Cerebellar cortex (tissue), 1 donor: ENCODE measurements around the gene UNC13B.
"Not testable (repeated sequence)": the region's sequence is repeated elsewhere in the genome, so short reads cannot be mapped to it uniquely, and the experiment has no call there.

Source experiments
- DNase-seq: peaks from one replicate; pipeline ENCODE4 v3.0.0-alpha.2; 2015; ENCODE audit warnings: low spot score

Gene UNC13B

DNA sequence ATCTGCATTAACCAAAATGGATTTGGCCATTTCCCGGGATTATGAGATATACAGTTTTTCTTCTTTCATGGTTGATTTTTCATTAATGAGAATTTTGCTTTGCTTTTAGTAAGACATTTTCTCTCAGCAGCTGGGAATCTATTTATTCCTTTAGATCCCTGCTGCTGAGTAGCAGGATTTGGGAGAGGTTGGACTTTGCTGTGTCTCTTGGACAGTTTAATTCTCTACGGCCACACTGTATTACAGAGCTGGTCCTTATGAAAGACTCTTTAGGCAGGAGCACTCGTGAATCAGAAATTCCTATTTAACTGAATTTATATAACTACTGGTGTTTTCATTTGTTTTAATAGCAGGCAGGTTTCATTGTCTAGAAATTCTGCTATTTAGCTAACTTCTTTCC lies 1.6 kb downstream of the UNC13B start:
- peak; percentile 48 for DNase-seq

DNA sequence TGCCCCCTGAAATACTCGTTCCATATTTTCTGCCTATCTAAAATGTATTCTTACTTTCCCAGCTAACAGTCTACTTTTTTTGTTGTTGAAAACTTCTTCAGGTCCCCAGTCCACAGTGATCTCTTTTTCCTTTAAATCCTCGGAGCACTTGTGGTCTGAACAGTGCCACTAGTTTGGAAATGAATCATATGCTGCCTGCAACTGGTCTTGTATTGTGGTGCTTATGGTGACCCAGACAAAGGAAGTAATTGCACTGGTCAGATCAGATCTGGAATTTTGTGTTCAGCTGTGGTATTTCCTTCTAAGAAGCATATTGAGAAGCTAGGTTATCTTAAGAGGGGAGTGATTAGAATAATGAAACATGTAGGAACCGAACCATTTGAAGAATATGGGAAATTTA lies 2.9 kb downstream of the UNC13B start:
- no peak for DNase-seq

DNA sequence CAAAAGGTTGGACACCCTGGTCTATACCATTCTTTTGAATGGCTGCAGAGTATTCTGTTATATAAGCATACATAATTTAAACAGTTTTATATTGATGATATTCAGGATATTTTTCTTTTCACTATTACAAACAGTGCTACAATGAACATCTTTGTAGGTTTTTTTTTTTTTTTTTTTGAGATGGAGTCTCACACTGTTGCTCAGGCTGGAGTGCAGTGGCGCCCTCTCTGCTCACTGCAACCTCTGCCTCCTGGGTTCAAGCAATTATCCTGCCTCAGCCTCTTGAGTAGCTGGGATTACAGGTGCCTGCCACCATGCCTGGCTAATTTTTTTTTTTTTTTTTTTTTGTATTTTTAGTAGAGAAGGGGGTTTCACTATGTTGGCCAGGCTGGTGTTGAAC lies 5.6 kb downstream of the UNC13B start:
- DNase-seq, result not testable (repeated sequence)

DNA sequence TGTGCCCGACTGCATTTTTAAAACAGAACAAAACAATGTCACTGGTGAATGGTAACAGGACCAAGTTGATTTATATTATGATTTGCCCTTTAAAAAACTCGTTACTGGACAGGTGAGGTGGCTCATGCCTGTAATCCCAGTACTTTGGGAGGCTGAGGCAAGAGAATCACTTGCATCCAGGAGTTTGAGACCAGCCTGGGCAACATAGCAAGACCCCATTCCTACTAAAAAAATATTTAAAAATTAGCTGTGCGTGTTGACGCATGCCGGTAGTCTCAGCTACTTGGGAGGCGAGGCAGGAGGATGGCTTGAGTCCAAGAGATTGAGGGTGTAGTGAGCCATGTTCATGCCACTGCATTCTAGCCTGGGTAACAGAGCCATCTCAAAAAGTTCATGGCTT lies 7.2 kb downstream of the UNC13B start:
- DNase-seq, result no peak

DNA sequence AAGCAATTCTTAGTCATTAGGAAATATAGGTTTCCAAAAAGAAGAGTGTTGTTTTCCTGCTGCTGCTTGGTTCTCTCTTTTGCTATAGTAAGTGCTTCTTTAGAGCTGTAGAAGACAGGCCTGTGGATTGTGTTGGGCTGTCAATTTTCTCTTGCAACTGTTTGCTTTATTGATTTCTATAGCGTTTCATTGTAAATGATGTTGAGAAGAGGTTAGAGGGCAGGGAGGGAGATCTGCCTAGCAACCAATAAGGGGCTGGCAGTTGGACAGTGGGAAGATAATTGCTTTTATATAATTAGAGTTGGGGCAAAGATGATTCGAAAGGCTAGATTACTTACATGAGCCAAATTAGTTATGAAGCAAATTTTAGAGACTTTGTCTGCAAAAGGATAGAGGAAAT lies 11.1 kb downstream of the UNC13B start:
- DNase-seq, result no peak

DNA sequence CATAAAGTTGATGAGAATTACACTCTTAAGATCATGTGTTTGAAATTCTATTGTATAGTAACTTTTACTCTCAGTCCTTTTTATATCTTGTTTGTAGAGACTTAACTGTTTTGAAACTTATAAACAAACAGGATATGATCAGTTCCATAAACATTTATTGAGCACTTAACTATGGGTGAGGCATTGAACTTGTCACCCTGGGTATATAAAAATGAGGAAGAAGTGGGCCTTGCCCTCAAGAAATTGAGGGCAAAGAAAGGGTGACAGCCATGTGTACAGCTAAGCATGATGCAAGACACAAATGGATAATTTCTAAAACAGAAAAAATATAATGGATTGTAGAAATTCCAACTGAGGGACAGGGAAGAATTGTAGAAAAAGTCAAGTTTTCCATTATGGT lies 15.7 kb downstream of the UNC13B start:
- no peak for DNase-seq

DNA sequence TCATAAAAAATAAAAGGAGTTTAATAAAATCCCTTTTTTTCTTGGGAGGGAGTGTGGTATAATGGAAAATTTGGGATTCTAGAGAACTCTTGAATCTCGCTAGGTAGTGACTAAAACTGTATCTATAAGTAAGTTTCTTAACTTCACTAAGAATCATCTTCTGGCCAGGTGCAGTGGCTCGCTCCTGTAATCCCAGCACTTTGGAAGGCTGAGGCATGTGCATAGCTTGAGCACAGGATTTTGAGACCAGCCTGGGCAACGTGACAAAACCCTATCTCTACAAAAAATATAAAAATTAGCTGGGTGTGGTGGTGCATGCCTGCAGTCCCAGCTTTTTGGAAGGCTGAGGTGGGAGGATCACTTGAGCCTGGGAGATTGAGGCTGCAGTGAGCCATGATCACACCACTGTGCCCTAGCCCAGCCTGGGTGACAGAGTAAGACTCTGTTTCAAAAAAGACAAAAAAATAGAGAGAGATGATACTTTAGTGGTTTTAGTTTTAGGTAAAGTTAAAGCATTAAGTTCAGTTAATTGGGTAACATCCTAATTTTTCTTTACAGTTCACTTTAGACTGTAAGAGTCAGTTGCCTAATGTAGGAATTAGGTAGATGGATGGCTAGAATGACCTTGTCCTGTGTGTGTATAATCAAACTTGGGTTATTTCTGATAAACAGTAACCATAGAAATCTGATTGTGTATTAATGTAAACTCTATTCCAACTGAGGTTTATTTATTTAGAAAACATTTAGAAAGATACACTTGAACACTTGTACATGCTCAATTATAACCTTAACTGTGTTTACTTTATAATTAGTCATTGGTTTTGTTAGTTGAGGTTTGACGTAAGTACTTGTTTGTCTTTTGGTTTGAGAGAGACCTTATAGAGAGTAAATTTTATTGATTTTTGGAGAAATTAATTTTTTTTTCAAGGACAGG lies 17.8 kb downstream of the UNC13B start:
- no peak for DNase-seq

DNA sequence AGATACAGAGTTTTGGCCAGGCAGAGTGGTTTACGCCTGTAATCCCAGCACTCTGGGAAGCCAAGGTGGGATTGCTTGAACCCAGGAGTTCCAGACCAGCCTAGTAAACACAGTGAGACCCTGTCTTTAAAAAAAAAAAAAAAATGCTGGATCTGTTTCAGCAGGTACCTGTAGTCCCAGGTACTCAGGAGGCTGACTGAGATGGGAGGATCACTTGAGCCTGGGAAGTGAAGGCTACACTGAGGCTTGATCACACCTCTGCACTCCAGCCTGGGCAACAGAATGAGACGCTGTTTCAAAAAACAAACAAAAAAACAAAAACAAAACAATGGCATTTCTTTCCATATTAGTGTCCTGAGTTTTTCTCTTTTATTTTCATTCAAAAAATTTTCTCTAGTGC lies 19.0 kb downstream of the UNC13B start:
- no peak for DNase-seq

DNA sequence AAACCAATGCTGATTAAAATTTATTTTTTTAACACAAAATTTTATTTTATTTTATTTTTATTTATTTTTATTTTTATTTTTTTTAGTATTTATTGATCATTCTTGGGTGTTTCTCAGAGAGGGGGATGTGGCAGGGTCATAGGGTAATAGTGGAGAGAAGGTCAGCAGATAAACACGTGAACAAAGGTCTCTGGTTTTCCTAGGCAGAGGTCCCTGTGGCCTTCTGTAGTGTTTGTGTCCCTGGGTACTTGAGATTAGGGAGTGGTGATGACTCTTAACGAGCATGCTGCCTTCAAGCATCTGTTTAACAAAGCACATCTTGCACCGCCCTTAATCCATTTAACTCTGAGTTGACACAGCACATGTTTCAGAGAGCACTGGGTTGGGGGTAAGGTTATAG lies 20.6 kb downstream of the UNC13B start:
- DNase-seq, result not testable (repeated sequence)

DNA sequence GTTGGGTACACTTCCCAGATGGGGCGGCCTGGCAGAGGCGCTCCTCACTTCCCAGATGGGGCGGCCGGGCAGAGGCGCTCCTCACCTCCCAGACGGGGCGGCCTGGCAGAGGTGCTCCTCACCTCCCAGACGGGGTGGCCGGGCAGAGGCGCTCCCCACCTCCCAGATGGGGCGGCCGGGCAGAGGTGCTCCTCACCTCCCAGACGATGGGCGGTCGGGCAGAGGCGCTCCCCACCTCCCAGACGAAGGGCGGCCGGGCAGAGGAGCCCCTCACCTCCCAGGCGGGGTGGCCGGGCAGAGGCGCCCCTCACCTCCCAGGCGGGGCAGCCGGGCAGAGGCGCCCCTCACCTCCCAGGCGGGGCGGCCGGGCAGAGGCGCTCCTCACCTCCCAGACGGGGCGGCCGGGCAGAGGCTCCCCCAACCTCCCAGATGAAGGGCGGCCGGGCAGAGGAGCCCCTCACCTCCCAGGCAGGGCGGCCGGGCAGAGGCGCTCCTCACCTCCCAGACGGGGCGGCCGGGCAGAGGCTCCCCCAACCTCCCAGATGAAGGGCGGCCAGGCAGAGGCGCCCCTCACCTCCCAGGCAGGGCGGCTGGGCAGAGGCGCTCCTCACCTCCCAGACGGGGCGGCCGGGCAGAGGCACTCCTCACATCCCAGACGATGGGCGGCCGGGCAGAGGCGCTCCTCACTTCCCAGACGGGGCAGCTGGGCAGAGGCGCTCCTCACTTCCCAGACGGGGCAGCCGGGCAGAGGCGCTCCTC lies 21.4 kb downstream of the UNC13B start:
- DNase-seq, result not testable (repeated sequence)

DNA sequence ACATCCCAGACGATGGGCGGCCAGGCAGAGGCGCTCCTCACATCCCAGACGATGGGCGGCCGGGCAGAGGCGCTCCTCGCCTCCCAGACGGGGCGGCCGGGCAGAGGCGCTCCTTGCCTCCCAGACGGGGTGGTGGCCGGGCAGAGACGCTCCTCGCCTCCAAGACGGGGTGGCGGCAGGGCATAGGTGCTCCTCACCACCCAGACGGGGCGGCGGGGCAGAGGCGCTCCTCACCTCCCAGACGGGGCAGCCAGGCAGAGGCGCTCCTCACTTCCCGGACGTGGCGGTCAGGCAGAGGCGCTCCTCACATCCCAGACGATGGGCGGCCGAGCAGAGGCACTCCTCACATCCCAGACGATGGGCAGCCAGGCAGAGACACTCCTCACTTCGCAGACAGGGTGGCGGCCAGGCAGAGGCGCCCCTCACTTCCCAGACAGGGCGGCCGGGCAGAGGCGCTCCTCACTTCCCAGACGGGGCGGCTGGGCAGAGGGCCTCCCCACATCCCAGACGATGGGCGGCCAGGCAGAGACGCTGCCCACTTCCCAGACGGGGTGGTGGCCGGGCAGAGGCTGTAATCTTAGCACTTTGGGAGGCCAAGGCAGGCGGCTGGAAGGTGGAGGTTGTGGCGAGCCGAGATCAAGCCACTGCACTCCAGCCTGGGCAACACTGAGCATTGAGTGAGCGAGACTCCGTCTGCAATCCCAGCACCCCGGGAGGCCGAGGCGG lies 22.1 kb downstream of the UNC13B start:
- not testable (repeated sequence) for DNase-seq

DNA sequence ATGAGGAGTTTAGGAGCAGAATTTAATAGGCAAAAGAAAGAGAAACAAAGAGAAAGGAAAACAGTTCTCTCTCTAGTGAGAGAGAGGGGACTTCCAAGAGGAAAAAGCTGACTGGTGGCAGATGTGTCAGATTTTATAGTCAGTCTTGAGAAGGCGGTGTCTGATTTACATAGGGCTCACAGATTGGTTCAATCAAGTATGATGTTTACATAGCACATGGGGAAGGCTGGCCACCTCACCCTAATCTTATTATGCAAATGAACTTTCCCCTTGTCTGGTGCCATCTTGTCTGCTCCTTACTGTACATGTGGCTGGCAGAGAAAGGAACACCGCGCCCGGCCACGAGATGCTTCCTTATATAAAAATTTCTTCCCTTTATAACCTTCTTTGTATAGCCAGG lies 24.7 kb downstream of the UNC13B start:
- DNase-seq, result no peak

DNA sequence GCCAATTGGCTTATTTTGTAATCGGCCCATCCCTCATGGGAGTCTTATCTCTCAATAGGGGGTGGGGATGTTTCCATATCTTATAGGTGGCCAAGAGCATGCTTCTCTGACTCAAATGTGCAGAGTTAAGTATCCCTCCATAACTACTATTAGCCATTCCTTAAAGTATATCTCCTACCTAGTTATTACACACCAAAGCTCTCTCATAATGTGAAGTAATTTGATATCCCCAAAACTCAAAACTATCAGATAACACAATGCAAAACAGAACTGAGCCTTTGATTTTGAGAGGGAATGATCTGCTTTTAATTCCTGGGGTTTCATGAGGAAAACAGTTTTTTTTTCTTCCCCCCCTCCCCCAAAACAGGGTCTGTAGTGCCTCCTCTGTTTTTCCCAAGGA lies 28.4 kb downstream of the UNC13B start:
- no peak for DNase-seq

DNA sequence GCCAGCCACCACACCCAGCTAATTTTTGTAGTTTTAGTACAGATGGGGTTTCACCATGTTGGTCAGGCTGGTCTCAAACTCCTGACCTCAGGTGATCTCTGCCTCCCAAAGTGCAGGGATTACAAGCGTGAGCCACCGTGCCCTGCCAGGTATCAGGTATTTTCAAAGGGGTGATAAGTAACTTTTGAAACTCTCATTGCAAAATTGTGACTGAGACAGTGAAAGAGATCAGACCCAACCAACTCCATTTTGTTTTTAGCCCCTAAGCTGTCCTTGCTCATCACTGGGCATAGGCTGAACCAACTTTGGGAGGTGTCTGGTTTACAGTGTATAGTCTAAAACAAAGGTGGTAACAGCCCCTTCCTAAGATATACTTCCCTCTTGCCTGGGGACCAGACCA lies 29.3 kb downstream of the UNC13B start:
- DNase-seq, result no peak

DNA sequence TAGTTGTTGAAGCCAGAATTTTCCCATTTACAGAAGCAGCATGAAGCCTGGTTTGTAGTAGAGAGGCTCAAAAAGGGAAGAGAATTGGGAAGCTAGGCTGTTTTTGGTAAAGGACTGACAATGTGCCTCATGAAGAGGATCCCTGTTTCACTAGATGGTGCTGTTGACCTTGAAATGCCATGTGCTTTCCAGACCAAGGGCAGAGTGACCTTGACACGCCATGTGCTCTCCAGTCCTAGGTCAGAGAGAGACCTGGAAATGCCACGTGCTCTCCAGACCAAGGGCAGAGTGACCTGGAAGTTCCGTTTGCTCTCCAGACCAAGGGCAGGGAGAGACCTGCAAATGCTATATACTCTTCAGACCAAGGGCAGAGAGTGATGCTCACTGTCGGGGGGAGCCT lies 32.0 kb downstream of the UNC13B start:
- DNase-seq, result no peak

DNA sequence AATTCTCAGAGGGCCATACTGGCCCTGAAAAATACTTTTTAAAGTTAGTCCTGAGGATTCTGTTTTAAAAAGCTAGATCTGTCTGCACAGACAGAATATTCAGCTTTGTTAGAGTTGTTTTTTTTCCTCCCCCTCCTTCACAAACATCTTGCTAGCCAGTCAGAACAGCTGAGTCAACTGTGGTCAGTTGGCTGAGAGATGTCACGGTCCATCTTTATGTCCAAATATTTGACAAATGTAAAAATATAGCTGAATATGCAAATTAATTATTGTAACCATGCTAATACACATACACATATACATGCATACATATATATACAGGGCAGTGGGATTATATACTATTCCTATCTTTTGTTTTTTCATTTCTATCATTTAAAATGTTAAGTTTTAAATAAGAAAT lies 33.9 kb downstream of the UNC13B start:
- no peak for DNase-seq

DNA sequence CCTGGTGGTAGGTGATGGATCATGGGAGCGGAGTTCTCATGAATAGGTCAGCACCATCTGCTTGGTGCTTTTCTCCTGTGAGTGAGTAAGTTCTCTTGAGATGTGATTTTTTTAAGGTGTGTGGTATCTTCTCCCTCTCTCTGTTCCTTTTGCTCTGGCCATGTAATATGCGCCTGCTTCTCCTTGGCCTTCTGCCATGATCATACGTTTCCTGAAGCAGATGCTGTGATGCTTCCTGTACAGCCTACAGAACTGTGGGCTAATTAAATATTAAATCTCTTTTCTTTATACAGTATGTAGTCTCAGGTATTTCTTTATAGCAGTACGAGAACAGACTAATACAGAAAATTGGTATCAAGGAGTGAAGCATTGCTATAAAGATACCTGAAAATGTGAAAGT lies 36.4 kb downstream of the UNC13B start:
- no peak for DNase-seq

DNA sequence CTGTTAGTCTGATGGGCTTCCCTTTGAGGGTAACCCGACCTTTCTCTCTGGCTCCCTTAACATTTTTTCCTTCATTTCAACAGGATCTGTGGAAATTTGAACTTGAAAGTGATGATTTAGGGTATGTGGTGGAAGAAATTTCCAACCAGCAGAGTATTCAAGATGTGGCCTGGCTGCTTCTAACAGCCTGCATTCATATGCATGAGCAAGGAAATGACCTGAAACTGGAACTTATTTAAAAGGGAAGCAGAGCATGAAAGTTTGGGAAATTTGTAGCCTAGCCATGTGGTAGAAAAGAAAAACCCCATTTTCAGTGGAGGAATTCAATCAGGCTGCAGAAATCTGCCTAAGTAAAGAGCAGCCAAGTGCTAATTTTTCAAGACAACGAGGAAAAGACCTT lies 41.7 kb downstream of the UNC13B start:
- DNase-seq, result no peak

DNA sequence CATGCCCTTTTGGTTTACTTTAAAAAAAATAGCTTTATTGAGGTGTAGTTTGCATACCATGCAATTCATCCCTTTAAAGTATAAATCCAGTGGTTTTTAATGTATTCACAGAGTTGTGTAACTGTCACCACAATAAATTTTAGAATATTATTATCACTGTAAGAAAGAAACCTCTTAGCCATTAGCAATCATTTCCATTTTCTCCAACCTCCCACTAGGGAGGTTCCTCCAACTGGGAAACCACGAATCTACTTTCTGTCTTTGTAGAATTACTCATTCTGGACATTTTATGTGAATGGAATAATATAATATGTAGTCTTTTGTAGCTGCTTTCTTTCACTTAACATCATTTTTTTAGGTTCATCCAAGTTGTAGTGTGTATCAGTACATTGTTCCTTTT lies 43.5 kb downstream of the UNC13B start:
- no peak for DNase-seq

DNA sequence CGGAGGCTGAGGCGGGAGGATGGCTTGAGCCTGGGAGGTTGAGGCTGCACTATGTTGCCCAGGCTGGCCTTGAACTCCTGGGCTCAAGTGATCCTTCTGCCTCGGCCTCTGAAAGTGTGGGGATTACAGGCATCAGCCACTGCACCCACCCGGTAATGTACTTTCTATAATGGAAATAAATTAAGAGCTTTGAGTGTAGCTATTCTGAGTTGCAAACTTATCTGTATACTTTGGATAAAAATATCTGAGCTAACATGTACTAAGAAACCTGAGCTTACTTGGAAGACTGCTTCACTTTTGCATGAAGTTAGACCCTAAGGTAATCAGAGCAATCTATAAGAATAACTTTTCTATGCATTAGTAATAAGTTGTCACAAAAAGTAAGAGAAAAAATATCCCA lies 50.0 kb downstream of the UNC13B start:
- DNase-seq, result no peak

DNA sequence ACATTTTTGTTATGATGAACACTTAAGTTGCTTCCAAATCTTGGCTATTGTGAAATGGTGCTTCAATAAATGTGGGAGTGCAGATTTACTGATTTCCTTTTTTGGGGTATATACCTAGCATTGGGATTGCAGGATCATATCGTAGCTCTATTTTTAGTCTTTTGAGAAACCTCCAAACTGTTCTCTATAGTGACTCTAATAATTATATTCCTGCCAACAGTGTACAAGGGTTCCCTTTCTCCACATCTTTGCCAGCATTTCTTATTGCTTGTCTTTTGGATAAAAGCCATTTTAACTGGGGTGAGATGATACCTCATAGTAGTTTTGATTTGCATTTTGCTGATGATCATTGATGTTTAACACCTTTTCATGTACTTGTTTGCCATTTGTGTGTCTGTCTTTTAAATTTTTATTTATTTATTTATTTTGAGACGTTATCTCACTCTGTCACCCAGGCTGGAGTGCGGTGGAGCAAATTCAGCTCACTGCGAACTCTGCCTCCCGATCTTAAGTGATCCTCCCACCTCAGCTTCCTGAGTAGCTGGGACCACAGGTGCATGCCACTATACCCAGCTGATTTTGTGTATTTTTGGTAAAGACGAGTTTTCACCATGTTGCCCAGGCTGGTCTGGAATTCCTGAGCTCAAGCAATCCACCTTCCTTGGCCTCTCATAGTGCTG lies 59.0 kb downstream of the UNC13B start:
- DNase-seq, result no peak

DNA sequence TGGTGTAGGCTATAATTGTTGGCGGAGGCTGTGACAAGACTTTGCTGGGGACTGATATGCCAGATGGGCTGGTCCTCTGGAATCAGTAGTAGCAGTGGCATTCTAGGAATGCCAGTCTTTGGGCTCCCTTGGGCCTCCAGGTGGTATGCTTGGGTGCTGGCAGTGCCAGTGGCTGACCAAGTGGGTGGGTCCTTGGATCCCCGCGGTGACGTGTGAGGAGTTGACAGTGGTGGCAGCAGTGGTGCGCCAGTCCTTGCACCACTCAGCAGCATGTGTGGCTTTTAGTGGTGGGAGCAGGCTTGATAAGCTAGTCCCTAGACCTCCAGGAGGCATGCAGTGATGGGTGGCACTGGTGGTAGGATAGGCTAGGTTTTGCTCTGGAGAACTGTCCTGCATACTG lies 63.9 kb downstream of the UNC13B start:
- DNase-seq, result no peak
